Aorta (tissue), 5 donors: ENCODE results near the gene ALB. TPM values are rescaled to one million over a fixed set of nuclear protein-coding genes. Genes with fewer than 3 reads are reported as not detected.

Experiments used
- ATAC-seq: fragments of 200-7000 bp; cut with Tn5 transposase; one replicate; pipeline ENCODE4 v1.9.1; 2022; ENCODE audit warnings: moderate library complexity; ENCODE audit not compliant: low FRiP score
- DNase-seq, 2 donors: peaks; one replicate each; pipeline ENCODE4 v3.0.0-alpha.2; 2020
- H3K27ac ChIP-seq, 2 donors: one replicate each; pipeline ENCODE4 v1.5.1; 2013; ENCODE audit warnings: low read length in 2 of 2, mild to moderate bottlenecking in 2 of 2, moderate library complexity in 2 of 2, control low read depth in 1 of 2, inconsistent platforms in 1 of 2, low read depth in 1 of 2
- H3K27me3 ChIP-seq, 2 donors: one replicate each; pipeline ENCODE4 v1.6.1; 2013; ENCODE audit warnings: control low read depth in 1 of 2, low read length in 1 of 2, mild to moderate bottlenecking in 1 of 2, moderate library complexity in 1 of 2; ENCODE audit not compliant: insufficient read depth in 2 of 2, control insufficient read depth in 1 of 2
- H3K36me3 ChIP-seq, 2 donors: one replicate each; pipeline ENCODE4 v1.6.1; 2013; ENCODE audit warnings: control low read depth in 1 of 2, low read length in 1 of 2, mild to moderate bottlenecking in 1 of 2; ENCODE audit not compliant: insufficient read depth in 2 of 2, control insufficient read depth in 1 of 2
- H3K4me1 ChIP-seq, 2 donors: one replicate each; pipeline ENCODE4 v1.6.1; 2013; ENCODE audit warnings: low read length in 2 of 2, control low read depth in 1 of 2, mild to moderate bottlenecking in 1 of 2, moderate library complexity in 1 of 2; ENCODE audit not compliant: insufficient read depth in 2 of 2, control insufficient read depth in 1 of 2
- H3K4me3 ChIP-seq, 2 donors: one replicate each; pipeline ENCODE4 v1.5.1; 2013; ENCODE audit warnings: low read length in 2 of 2, control low read depth in 1 of 2, mild to moderate bottlenecking in 1 of 2
- H3K9me3 ChIP-seq: one replicate; pipeline ENCODE4 v1.6.1; 2013; ENCODE audit warnings: mild to moderate bottlenecking, low read length; ENCODE audit not compliant: control insufficient read depth
- whole genome bisulfite sequencing, 2 donors: extraction: QIAGEN DNeasy Blood & Tissue Kit; methylation state at CpG; one replicate each; pipeline ENCODE4 v1.1.7; 2013; 5-methylcytosine and 5-hydroxymethylcytosine counted together
- intact Hi-C, 2 donors: fragments of 100-400 bp; cut with DNase I; formaldehyde crosslinking; loops; one replicate each; pipeline versions ENCODE4 v1.14.2 to v1.15.0; 2022
- polyA plus RNA-seq, 2 donors: library from polyadenylated mRNA; stranded (reverse); fragments of 200-250 nt; gene quantifications; one replicate each; pipeline ENCODE4 v1.2.3, GENCODE V29; 2013
- total RNA-seq, 2 donors: library from RNA; stranded (reverse); fragmentation: NEBNext Ultra II Directional; extraction: Animal tissue kit (Norgen Biotek cat#: 25700); gene quantifications; one replicate each; pipeline ENCODE4 v1.2.1, GENCODE V29; 2021
- donor health status: healthy with polysubstance abuse.
- donor health status: Bipolar disorder and iron deficiency.
- donor health status: DM: no; HTN: no; CAD: no.
- donor health status: DM: no; HTN: no; CAD: no.
- donor health status: DM: yes; HTN: yes; CAD: no.

ALB gene
- total and polyA plus RNA-seq, 4 donors, result 0.84 to 3.8 (median 1.1) TPM

- Histone ChIP-seq H3K36me3 (no peaks in the 10 kb centered on the region), H3K4me3 (no peak overlapping the region), H3K27ac (no peak overlapping the region), H3K9me3 (no peaks in the 10 kb centered on the region), H3K4me1 (no peaks in the 10 kb centered on the region), H3K27me3 (no peaks in the 10 kb centered on the region)
- DNase-seq (no peak), ATAC-seq (no peak)
- 97 to 99% methylated on average over 1 of the region's 1 CpG for WGBS, 2 donors
- intact Hi-C loops, result no loop called here
These were observed 370 bp downstream of the ALB start for GRCh38 chr4:73404457-73404856.

GRCh38 chr4:73405138-73405537 lies 1.1 kb downstream of the ALB start:
- intact Hi-C loops, result no loop called here
- ATAC-seq (no peak), DNase-seq (no peak)
- WGBS, 2 donors, result 89 to 92% methylated on average over 2 of the region's 2 CpGs
- Histone ChIP-seq H3K27me3 (no peaks in the 10 kb centered on the region), H3K4me1 (no peaks in the 10 kb centered on the region), H3K27ac (no peak overlapping the region), H3K4me3 (no peak overlapping the region), H3K9me3 (no peaks in the 10 kb centered on the region), H3K36me3 (no peaks in the 10 kb centered on the region)

DNA sequence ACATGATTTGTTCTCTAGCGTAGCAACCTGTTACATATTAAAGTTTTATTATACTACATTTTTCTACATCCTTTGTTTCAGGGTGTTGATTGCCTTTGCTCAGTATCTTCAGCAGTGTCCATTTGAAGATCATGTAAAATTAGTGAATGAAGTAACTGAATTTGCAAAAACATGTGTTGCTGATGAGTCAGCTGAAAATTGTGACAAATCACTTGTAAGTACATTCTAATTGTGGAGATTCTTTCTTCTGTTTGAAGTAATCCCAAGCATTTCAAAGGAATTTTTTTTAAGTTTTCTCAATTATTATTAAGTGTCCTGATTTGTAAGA lies 2.4 kb downstream of the ALB start:
- ATAC-seq (no peak), DNase-seq (no peak)
- no peaks in the 10 kb centered on the region for H3K4me1 ChIP-seq
- H3K4me3 ChIP-seq, result no peak overlapping the region
- intact Hi-C loops, result no loop called here
- no peaks in the 10 kb centered on the region for H3K9me3 ChIP-seq
- 96% methylated on average over 1 of the region's 1 CpG for WGBS, 2 donors
- no peak overlapping the region for H3K27ac ChIP-seq
- no peaks in the 10 kb centered on the region for H3K36me3 ChIP-seq
- H3K27me3 ChIP-seq, result no peaks in the 10 kb centered on the region

DNA sequence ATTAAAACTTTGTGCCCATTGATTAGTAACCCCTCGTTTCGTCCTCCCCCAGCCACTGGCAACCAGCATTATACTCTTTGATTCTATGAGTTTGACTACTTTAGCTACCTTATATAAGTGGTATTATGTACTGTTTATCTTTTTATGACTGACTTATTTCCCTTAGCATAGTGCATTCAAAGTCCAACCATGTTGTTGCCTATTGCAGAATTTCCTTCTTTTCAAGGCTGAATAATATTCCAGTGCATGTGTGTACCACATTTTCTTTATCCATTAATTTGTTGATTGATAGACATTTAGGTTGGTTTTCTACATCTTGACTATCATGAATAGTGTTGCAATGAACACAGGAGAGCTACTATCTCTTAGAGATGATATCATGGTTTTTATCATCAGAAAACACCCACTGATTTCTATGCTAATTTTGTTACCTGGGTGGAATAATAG lies 3.2 kb downstream of the ALB start:
- H3K27ac ChIP-seq, result no peak overlapping the region
- WGBS, 2 donors, result 85 to 89% methylated on average over 2 of the region's 2 CpGs
- intact Hi-C loops, result no loop called here

DNA sequence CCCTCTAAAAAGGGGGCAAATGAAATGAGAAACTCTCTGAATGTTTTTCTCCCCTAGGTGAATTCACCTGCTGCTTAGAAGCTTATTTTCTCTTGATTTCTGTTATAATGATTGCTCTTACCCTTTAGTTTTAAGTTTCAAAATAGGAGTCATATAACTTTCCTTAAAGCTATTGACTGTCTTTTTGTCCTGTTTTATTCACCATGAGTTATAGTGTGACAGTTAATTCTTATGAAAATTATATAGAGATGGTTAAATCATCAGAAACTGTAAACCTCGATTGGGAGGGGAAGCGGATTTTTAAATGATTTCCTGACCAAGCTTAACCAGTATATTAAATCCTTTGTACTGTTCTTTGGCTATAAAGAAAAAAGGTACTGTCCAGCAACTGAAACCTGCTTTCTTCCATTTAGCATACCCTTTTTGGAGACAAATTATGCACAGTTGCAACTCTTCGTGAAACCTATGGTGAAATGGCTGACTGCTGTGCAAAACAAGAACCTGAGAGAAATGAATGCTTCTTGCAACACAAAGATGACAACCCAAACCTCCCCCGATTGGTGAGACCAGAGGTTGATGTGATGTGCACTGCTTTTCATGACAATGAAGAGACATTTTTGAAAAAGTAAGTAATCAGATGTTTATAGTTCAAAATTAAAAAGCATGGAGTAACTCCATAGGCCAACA lies 4.2 kb downstream of the ALB start:
- Histone ChIP-seq H3K4me1 (no peaks in the 10 kb centered on the region), H3K4me3 (no peak overlapping the region), H3K9me3 (no peaks in the 10 kb centered on the region), H3K27ac (no peak overlapping the region), H3K27me3 (no peaks in the 10 kb centered on the region), H3K36me3 (no peaks in the 10 kb centered on the region)
- intact Hi-C loops, result no loop called here
- no peak for DNase-seq
- ATAC-seq, result no peak
- WGBS, 2 donors, result 68 to 70% methylated on average over 4 of the region's 4 CpGs

More for the DNA sequence above, 3.2 kb downstream of the ALB start:
- Histone ChIP-seq H3K27me3 (no peaks in the 10 kb centered on the region), H3K4me1 (no peaks in the 10 kb centered on the region), H3K36me3 (no peaks in the 10 kb centered on the region), H3K4me3 (no peak overlapping the region), H3K9me3 (no peaks in the 10 kb centered on the region)
- no peak for ATAC-seq
- DNase-seq, result no peak

DNA sequence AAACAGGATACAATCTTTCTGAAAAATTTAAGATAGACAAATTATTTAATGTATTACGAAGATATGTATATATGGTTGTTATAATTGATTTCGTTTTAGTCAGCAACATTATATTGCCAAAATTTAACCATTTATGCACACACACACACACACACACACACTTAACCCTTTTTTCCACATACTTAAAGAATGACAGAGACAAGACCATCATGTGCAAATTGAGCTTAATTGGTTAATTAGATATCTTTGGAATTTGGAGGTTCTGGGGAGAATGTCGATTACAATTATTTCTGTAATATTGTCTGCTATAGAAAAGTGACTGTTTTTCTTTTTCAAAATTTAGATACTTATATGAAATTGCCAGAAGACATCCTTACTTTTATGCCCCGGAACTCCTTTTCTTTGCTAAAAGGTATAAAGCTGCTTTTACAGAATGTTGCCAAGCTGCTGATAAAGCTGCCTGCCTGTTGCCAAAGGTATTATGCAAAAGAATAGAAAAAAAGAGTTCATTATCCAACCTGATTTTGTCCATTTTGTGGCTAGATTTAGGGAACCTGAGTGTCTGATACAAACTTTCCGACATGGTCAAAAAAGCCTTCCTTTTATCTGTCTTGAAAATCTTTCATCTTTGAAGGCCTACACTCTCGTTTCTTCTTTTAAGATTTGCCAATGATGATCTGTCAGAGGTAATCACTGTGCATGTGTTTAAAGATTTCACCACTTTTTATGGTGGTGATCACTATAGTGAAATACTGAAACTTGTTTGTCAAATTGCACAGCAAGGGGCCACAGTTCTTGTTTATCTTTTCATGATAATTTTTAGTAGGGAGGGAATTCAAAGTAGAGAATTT lies 5.2 kb downstream of the ALB start:
- DNase-seq (no peak), ATAC-seq (no peak)
- Histone ChIP-seq H3K36me3 (no peaks in the 10 kb centered on the region), H3K27ac (no peak overlapping the region), H3K4me1 (no peaks in the 10 kb centered on the region), H3K4me3 (no peak overlapping the region), H3K27me3 (no peaks in the 10 kb centered on the region), H3K9me3 (no peaks in the 10 kb centered on the region)
- intact Hi-C loops, result no loop called here
- 82% methylated on average over 6 of the region's 6 CpGs for WGBS, 2 donors

- no peaks in the 10 kb centered on the region for H3K4me1 ChIP-seq
- H3K27ac ChIP-seq, result no peak overlapping the region
- no peaks in the 10 kb centered on the region for H3K36me3 ChIP-seq
- ATAC-seq (no peak), DNase-seq (no peak)
- 86 to 87% methylated on average over 8 of the region's 8 CpGs for WGBS, 2 donors
- no peaks in the 10 kb centered on the region for H3K9me3 ChIP-seq
- intact Hi-C loops, result loop anchor here in 1 of 2 donors (2.0 kb wide), 1 partner anchor 65 kb away; no protein-coding TSS in a partner anchor
- H3K4me3 ChIP-seq, result no peak overlapping the region
- H3K27me3 ChIP-seq, result no peaks in the 10 kb centered on the region
These were observed 6.0 kb downstream of the ALB start for GRCh38 chr4:73409978-73410548.

GRCh38 chr4:73410916-73411730 lies 7.0 kb downstream of the ALB start:
- Histone ChIP-seq H3K9me3 (no peaks in the 10 kb centered on the region), H3K27ac (no peak overlapping the region), H3K36me3 (no peaks in the 10 kb centered on the region), H3K27me3 (no peaks in the 10 kb centered on the region), H3K4me1 (no peaks in the 10 kb centered on the region), H3K4me3 (no peak overlapping the region)
- 73 to 74% methylated on average over 3 of the region's 3 CpGs for WGBS, 2 donors
- DNase-seq, result no peak
- ATAC-seq, result no peak
- intact Hi-C loops, result loop anchor here in 1 of 2 donors (2.0 kb wide), 1 partner anchor 66 kb away; no protein-coding TSS in a partner anchor
